RPMI7951 (cell line): Measurements from ENCODE around the gene LRRC9. TPM values are rescaled to one million over a fixed set of nuclear protein-coding genes. Genes with fewer than 3 reads are reported as not detected.
"Not testable (repeated sequence)": the region's sequence is repeated elsewhere in the genome, so short reads cannot be mapped to it uniquely, and the experiment has no call there.

ENCODE experiments used
- DNase-seq: peaks from one replicate; pipeline ENCODE4 v3.0.0-alpha.2; 2012; ENCODE audit warnings: low read depth
- total RNA-seq: library from RNA; depleted of rRNA; stranded (reverse); fragments of >200 nt; shearing (Covaris generic); gene quantifications from 2 replicates; pipeline ENCODE4 v1.2.3, GENCODE V29; 2014

The LRRC9 gene
- total RNA-seq, 1 experiment from 2014 or later = not detected

DNA sequence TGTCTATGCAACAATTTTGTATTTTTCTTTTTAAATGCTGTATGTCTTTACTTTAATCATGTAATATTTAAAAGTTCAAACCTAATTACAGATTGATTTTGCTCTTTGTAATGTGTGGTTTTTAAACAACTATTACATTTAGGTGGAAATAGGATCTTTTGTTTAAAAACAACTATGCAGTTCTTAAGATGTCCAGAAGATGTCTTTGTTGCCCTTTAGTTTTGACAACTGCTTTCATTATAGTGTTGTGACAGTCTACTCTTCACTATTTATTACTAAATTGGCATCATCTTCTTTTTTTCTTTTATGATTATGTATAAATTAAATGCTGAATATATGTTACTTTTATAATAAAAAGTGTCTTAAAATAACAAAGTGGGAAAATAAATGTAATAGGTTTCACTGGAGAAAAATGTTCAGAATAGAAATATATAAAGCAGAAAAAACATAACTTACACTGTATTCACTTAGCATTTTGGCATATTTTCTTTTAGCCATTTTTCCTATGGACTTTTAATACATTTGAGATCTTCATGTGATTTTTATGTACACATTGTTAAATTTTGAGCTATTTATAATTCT lies 144.6 kb downstream of the LRRC9 start:
- DNase-seq = peak; percentile 34

DNA sequence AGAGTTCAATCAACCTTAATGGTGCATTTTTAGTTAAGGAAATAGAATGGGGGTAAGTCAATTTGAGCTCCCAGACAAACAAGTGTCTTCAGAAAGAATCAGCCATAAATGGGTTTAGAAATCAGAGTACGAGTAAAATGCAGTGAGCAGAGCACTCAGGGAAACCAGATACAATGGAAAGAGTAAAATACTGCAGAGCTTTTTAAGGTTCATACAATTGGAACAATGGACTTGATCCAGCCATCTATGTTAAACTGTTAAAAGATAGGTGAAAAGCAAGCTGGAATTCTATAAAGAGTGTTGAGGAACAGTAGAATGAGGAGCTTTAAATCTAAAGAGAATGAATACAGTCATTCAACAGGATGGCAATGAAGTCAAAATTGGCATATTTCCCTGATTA lies 147.9 kb downstream of the LRRC9 start:
- DNase-seq = no peak

DNA sequence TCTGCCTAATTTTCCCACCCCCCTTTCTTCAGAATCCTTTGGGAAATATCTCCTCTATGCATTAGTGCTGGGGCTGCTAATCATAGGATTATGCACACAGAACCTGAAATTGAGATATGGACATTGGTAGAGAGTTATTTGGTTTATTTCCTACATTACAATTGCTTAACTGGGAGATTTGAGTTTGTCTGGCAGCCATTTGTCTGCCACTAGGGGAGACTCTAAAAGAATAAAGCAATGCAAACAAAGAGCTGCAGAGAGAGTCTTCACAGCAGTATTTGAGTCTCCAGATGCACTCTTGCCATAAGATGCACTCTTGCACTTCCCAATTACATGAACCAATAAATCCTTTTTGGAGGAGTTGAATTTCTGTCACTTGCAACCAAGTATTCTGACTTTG lies 159.8 kb downstream of the LRRC9 start:
- no peak for DNase-seq

- no peak for DNase-seq
These were observed 165.1 kb downstream of the LRRC9 start for GRCh38 chr14:60085085-60085484.

DNA sequence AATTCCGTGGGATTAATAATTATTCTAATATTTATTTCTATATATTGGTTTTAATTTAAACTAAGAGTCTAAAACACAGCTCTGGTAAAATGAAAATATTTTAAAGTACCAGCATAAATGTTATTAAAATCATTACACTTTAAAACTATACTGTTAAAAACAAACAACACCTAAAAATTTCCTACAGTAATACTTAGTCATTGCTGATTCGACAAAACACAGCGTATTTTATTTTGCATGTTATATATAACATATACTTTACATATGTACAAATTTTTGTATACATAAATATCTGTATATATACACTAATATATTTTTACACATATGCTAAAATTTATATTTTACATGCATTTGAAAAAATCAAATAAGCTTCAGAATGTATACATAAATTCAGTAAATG lies 165.7 kb downstream of the LRRC9 start:
- no peak for DNase-seq

DNA sequence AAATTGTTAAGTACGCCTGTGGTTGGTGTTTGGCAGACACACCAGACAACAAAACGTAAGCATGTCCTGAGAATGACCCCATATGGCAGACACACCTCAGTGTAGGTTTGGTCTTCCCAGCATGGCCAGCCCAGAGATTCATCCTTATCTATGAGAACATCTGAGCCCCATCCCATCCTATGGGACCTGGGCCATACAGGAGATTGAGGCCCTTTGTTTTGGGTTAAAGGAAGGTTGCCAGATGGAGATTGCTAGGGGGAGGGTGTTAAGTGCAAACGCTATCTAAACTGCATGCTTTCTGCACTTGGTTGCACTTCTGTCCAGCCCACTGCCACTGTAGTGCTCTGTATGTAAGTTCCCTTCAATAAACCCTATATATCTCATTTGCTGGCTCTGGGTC lies 167.7 kb downstream of the LRRC9 start:
- DNase-seq = no peak

- DNase-seq = no peak
These were observed 169.3 kb downstream of the LRRC9 start for GRCh38 chr14:60089221-60089620.

GRCh38 chr14:60090864-60091519 lies 171.0 kb downstream of the LRRC9 start:
- DNase-seq = peak; percentile 78

DNA sequence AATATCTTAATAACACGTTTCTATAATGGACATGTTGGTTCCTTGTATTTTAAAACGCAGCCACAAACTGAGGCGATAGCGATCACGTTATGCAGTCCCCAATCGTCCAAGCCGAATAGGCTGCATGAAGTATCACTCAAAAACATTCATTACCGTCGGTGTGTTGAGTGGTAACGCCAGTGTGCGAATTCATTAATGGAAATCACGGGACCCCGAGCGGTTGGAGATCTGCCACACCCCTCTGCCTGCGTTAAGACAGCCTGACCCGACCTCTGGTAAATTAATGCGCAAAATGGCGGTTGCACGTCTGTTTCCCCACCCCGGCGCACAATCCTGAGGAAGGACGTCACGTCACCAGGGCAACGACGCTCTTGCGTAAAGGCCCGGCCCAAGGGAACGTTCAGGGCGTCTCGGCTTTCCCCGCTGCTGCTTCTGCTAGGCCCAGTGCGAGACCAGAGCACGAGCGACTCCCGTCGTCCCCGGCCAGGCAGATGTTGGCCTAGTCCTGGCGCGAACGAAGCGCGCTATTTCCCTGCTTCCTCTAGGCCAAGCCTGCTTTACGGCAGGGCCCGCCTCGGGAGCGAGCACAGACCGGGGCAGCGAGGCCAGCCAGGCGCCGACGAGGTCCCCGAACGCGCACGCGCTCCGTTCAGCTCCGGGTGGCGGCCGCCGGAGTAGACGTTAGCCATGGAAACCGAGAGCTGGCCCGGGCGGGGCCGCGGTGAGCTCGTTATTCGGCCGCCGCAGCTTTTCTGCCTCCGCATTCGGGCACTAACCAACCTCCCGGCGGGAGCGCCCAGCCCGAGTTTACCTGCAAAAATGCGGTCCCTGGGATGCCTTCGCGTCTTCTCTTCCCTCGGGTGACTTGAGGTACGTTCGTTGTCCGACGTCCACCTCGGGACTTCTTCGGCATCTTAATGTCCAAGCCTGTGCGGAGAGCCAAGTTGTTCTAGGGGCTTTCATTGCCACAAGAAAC lies 171.9 kb downstream of the LRRC9 start, which contains the start of gene PCNX4:
Gene PCNX4, plus strand, starts transcription at position 374 of the 976 bp plus-strand sequence. CDS start 15,716 bp downstream, outside the sequence.
- DNase-seq = peak; percentile 97

DNA sequence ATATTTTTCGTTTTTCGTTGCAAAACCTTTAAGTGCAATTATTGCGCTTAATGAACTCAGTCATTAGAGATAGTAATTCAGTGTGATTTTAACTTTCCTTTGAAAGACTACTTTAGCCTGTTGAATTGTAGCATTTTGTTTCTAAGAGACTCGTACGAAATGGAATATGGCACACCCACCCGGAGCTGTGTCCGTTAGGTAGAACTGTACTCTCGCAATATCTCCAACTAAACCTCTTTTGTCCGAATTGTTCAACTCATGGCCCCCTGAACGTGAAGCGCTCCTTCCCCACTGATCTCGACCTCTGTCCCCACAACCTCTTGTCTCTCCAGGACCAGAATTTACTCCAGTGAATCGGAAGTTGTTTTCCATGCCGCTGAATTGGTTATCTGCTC lies 172.6 kb downstream of the LRRC9 start:
- peak; percentile 21 for DNase-seq

GRCh38 chr14:60093080-60093479 lies 173.1 kb downstream of the LRRC9 start:
- DNase-seq = no peak

GRCh38 chr14:60093606-60094005 lies 173.7 kb downstream of the LRRC9 start:
- DNase-seq = no peak

GRCh38 chr14:60094306-60094897 lies 174.5 kb downstream of the LRRC9 start:
- DNase-seq = peak; percentile 87

GRCh38 chr14:60095231-60095630 lies 175.3 kb downstream of the LRRC9 start:
- no peak for DNase-seq

DNA sequence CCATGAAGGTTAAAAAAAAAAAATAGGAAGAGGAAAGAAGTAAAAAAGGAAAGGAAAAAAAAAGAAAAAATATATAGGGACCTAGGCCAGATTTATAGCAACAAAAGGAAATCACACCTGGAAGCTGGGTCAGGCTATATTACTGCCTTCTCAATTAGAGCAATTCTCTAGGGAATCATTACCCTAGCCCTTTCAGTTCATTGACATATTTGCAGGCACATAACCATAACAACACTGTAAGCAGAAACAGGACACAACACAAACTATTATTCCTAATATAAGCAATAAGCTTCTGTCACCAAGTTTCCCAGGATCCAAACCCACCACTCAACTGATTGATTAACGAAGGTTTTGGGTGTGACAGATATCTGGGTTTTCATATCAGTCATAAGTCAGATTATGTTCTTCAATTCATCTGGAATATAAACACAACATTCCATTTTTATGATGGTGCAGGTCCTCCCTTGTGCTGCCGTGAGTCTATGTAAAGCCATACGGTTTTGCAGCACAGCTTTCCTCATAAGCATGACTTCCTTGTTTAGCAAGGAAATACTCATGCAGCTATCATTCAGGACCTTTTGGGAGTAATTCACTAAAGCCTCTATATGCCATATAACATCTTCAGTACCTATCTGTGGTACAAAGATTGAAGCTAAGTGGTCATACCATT lies 176.0 kb downstream of the LRRC9 start:
- DNase-seq = no peak

DNA sequence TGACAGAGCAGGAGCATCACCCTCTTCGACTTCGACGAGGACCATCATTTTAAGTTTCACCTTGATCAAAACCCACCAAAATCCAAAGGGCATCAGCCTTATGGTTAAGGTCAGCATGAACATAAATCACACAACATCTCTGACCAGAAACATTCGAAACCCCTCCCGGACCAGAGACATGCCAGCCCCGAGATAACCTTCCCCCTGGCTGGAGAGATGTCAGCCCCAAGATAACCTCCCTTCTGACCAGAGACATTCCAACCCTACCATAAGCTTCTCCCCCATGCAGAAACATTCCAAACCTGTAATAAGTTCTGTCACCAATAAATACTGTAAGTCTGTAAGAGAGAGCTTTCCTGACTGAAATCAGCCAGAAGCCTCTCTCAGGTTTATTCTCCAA lies 178.0 kb downstream of the LRRC9 start:
- DNase-seq = no peak

DNA sequence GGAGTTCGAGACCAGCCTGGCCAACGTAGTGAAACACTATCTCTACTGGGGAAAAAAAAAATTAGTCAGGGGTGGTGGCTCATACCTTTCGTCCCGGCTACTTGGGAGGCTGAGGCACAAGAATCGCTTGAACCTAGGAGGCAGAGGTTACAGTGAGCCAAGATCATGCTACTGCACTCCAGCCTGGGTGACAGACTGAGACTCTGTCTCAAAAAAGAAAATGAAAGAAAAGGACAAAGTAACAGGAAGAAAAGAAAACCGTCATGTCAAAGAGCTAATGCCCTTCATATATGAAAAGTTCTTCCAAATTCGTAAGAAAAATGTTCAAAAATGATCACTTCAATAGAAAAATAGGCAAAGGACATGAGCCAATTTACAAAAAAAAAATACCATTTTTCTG lies 179.9 kb downstream of the LRRC9 start:
- not testable (repeated sequence) for DNase-seq

- DNase-seq = no peak
These were observed 181.8 kb downstream of the LRRC9 start for GRCh38 chr14:60101786-60102185.

DNA sequence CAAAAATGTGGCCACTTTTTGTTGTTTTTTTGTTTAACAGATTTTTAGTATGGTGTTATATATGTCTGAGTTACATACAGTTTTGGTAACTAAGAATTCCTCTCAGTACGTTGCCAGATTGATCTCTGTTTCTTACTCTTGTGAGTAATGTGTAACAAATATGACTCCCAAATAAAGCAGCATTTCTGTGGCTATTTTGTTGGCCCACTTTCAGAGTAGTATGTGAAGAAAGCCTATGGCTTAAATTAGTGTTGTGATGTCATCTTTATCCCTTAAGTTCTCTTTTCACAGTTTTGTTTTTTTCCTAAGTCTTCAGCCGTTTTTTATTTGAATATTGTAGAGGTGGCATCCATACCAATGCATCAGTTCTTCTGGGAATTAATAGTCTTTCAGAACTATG lies 182.4 kb downstream of the LRRC9 start:
- peak; percentile 59 for DNase-seq

DNA sequence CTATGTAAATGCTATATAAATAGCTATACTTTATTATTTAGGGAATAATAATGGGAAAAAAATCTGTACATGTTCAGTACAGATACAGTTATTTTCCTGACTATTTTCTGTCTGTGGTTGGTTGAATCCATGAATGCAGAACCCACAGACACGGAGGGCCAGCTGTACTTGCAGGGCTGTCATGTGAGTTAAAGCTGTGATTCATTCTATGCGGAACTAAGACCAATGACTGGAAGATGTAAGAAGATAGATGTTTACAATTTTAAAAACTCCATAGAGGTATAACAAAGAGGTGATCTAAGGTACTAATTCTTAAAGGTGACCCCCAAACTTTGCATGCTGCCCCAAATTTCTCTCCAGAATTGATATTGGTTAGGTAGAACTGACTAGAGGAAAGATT lies 186.4 kb downstream of the LRRC9 start:
- peak; percentile 64 for DNase-seq

DNA sequence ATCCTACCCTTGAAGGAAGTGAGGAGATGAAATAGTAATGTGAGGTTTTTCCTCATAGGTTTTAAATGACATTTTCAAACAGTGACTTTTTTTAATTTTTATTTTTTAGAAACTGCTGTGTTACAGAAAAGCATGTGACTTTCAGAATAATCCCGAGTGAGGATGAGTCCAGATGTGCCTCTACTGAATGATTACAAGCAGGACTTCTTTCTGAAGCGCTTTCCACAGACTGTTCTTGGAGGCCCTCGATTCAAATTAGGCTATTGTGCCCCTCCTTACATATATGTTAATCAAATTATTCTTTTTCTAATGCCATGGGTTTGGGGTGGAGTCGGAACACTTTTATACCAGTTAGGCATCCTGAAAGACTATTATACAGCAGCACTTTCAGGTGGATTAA lies 187.5 kb downstream of the LRRC9 start:
- no peak for DNase-seq

GRCh38 chr14:60111732-60112131 lies 191.8 kb downstream of the LRRC9 start:
- DNase-seq = no peak
